WTC11 (cell line): ENCODE measurements around the gene PLXNA2. TPM values are rescaled to one million over a fixed set of nuclear protein-coding genes. Genes with fewer than 3 reads are reported as not detected.

Source experiments
- ATAC-seq: fragments of 200-7000 bp; cut with Tn5 transposase; 2 replicates; pipeline ENCODE4 v1.10.0; 2021; ENCODE audit warnings: mild to moderate bottlenecking, moderate library complexity
- CTCF ChIA-PET: fragments of 300-600 bp; sonication (Branson Sonifier 250); formaldehyde crosslinking; loops from one replicate; lab custom pipeline; 2021; ENCODE audit warnings: antibody characterized with exemption; lab: Charles Lee
- POLR2A ChIA-PET: fragments of 350-600 bp; sonication (Branson Sonifier 250); formaldehyde crosslinking; loops from one replicate; lab custom pipeline; 2021; ENCODE audit warnings: antibody characterized with exemption; lab: Charles Lee
- DNase-seq: peaks from one replicate; pipeline ENCODE4 v3.0.0; 2021; ENCODE audit warnings: low spot score
- H3K27ac Mint-ChIP-seq: 2 replicates; pipeline ENCODE4 v1.8.0; 2021; ENCODE audit warnings: mixed read lengths
- H3K27me3 Mint-ChIP-seq: 2 replicates; pipeline ENCODE4 v1.8.0; 2021; ENCODE audit warnings: low read depth, mild to moderate bottlenecking, moderate library complexity, mixed read lengths
- H3K36me3 Mint-ChIP-seq: 2 replicates; pipeline ENCODE4 v1.8.0; 2021; ENCODE audit warnings: mixed read lengths
- H3K4me1 Mint-ChIP-seq: 2 replicates; pipeline ENCODE4 v1.8.0; 2022; ENCODE audit warnings: mixed read lengths
- H3K4me3 Mint-ChIP-seq: 2 replicates; pipeline ENCODE4 v1.8.0; 2021; ENCODE audit warnings: mild to moderate bottlenecking, moderate library complexity, mixed read lengths
- H3K9me3 Mint-ChIP-seq: 2 replicates; pipeline ENCODE4 v1.8.0; 2021; ENCODE audit warnings: mixed read lengths
- ARID4B ChIP-seq: sonication (generic); formaldehyde crosslinking; IDR thresholded peaks from 2 replicates; pipeline ENCODE4 v1.8.0; 2023; ENCODE audit warnings: missing genetic modification reagents, mild to moderate bottlenecking, borderline replicate concordance
- ATF3 ChIP-seq: sonication (generic); formaldehyde crosslinking; conservative IDR thresholded peaks from 2 replicates; pipeline ENCODE4 v1.8.1; 2022; ENCODE audit warnings: mild to moderate bottlenecking, missing genetic modification reagents
- CTCF ChIP-seq: fragments of 200-600 bp; IDR thresholded peaks from 2 replicates; pipeline ENCODE4 v1.8.0; 2022; ENCODE audit warnings: antibody characterized with exemption
- ETV6 ChIP-seq: sonication (generic); formaldehyde crosslinking; IDR thresholded peaks from 2 replicates; pipeline ENCODE4 v1.8.1; 2022; ENCODE audit warnings: mild to moderate bottlenecking, missing genetic modification reagents
- FOXK1 ChIP-seq: sonication (generic); formaldehyde crosslinking; IDR thresholded peaks from 2 replicates; pipeline ENCODE4 v1.8.0; 2022; ENCODE audit warnings: mild to moderate bottlenecking, moderate library complexity, missing genetic modification reagents
- FOXP4 ChIP-seq: sonication (generic); formaldehyde crosslinking; IDR thresholded peaks from 2 replicates; pipeline ENCODE4 v1.8.0; 2022; ENCODE audit warnings: mild to moderate bottlenecking, missing genetic modification reagents
- GABPB1 ChIP-seq: sonication (generic); formaldehyde crosslinking; IDR thresholded peaks from 2 replicates; pipeline ENCODE4 v1.8.1; 2023; ENCODE audit warnings: mild to moderate bottlenecking, missing genetic modification reagents
- MYBL2 ChIP-seq: sonication (generic); formaldehyde crosslinking; IDR thresholded peaks from 2 replicates; pipeline ENCODE4 v1.8.1; 2023; ENCODE audit warnings: mild to moderate bottlenecking, moderate library complexity, missing genetic modification reagents
- NFYB ChIP-seq: sonication (generic); formaldehyde crosslinking; conservative IDR thresholded peaks from 2 replicates; pipeline ENCODE4 v1.8.0; 2022; ENCODE audit warnings: low read depth, missing genetic modification reagents
- NR3C1 ChIP-seq: sonication (generic); formaldehyde crosslinking; conservative IDR thresholded peaks from 2 replicates; pipeline ENCODE4 v1.8.1; 2023; ENCODE audit warnings: low read depth, mild to moderate bottlenecking, missing genetic modification reagents
- PRRX2 ChIP-seq: fragments of 250-450 bp; sonication (Bioruptor Pico); IDR thresholded peaks from 2 replicates; pipeline ENCODE4 v1.8.0; 2021; ENCODE audit warnings: mild to moderate bottlenecking
- SOX15 ChIP-seq: fragments of 250-450 bp; sonication (Bioruptor Pico); IDR thresholded peaks from 2 replicates; pipeline ENCODE4 v1.9.0; 2021; ENCODE audit warnings: mild to moderate bottlenecking
- USF1 ChIP-seq: sonication (generic); formaldehyde crosslinking; IDR thresholded peaks from 2 replicates; pipeline ENCODE4 v1.8.0; 2022; ENCODE audit warnings: mild to moderate bottlenecking, missing genetic modification reagents
- ZBTB21 ChIP-seq: sonication (generic); formaldehyde crosslinking; IDR thresholded peaks from 2 replicates; pipeline ENCODE4 v1.8.1; 2023; ENCODE audit warnings: mild to moderate bottlenecking, missing genetic modification reagents, borderline replicate concordance
- ZNF121 ChIP-seq: sonication (generic); formaldehyde crosslinking; IDR thresholded peaks from 2 replicates; pipeline ENCODE4 v1.8.0; 2023; ENCODE audit warnings: missing genetic modification reagents
- ZNF671 ChIP-seq: fragments of 250-450 bp; sonication (Bioruptor Pico); IDR thresholded peaks from 2 replicates; pipeline ENCODE4 v1.8.0; 2021; ENCODE audit warnings: mild to moderate bottlenecking
- ZSCAN18 ChIP-seq: fragments of 250-450 bp; sonication (Bioruptor Pico); IDR thresholded peaks from 2 replicates; pipeline ENCODE4 v2.1.2; 2022; ENCODE audit warnings: mild to moderate bottlenecking, moderate library complexity
- total RNA-seq: library from RNA; stranded (reverse); gene quantifications from 3 replicates; pipeline ENCODE4 v1.2.3, GENCODE V29; 2021

The PLXNA2 gene
- total RNA-seq, 1 experiment from 2014 or later: 4.2 TPM

GRCh38 chr1:207993477-207994445 lies 250.4 kb downstream of the PLXNA2 start (continued):
- TF ChIP-seq CTCF: peak; percentile 61
- TF ChIP-seq, all 79 proteins: peak for 1

GRCh38 chr1:207992677-207993236 lies 251.4 kb downstream of the PLXNA2 start:
- H3K27me3 Mint-ChIP-seq: peaks cover 7% of the 10 kb centered on the region
- peaks cover 11% of the 10 kb centered on the region for H3K4me1 Mint-ChIP-seq
- H3K4me3 Mint-ChIP-seq: no peak overlapping the region
- no peaks in the 10 kb centered on the region for H3K36me3 Mint-ChIP-seq
- peaks cover 10% of the 10 kb centered on the region for H3K9me3 Mint-ChIP-seq
- CTCF ChIA-PET: interaction anchor here (0.5 to 2.0 kb wide), 55 partner anchors 7 to 1215 kb away, joined by 3 to 30 read pairs (median 4); partner anchors contain the start of genes CD34 and PLXNA2
- ATAC-seq (no peak), DNase-seq (no peak)
- POLR2A ChIA-PET: no interaction called here
- H3K27ac Mint-ChIP-seq: no peak overlapping the region
- TF ChIP-seq NR3C1 (CRISPR knock-in tag): no peak
- TF ChIP-seq ZNF121 (CRISPR knock-in tag): no peak
- no peak for TF ChIP-seq SOX15 (CRISPR knock-in tag)
- no peak for TF ChIP-seq FOXK1
- no peak for TF ChIP-seq USF1 (CRISPR knock-in tag)
- TF ChIP-seq ZSCAN18 (CRISPR knock-in tag): no peak
- TF ChIP-seq ETV6 (CRISPR knock-in tag): no peak
- no peak for TF ChIP-seq MYBL2 (CRISPR knock-in tag)
- no peak for TF ChIP-seq ARID4B (CRISPR knock-in tag)
- TF ChIP-seq ZNF671 (CRISPR knock-in tag): no peak
- no peak for TF ChIP-seq FOXP4 (CRISPR knock-in tag)
- no peak for TF ChIP-seq ZBTB21
- TF ChIP-seq NFYB: no peak
- TF ChIP-seq ATF3 (CRISPR knock-in tag): no peak
- TF ChIP-seq PRRX2 (CRISPR knock-in tag): no peak
- TF ChIP-seq GABPB1: no peak
